GM10266 (cell line): Measurements from ENCODE around the gene HBA2.
"Not testable (repeated sequence)": the region's sequence is repeated elsewhere in the genome, so short reads cannot be mapped to it uniquely, and the experiment has no call there.

Experiments
- DNase-seq: peaks from one replicate; pipeline ENCODE4 v3.0.0; 2012; ENCODE audit errors: extremely low spot score
- CTCF ChIP-seq: IDR thresholded peaks from 2 replicates; pipeline ENCODE4 v1.5.1; 2012; ENCODE audit warnings: mild to moderate bottlenecking, low read depth; ENCODE audit not compliant: control insufficient read depth, insufficient read depth; ENCODE audit errors: missing control alignments

HBA2 gene

DNA sequence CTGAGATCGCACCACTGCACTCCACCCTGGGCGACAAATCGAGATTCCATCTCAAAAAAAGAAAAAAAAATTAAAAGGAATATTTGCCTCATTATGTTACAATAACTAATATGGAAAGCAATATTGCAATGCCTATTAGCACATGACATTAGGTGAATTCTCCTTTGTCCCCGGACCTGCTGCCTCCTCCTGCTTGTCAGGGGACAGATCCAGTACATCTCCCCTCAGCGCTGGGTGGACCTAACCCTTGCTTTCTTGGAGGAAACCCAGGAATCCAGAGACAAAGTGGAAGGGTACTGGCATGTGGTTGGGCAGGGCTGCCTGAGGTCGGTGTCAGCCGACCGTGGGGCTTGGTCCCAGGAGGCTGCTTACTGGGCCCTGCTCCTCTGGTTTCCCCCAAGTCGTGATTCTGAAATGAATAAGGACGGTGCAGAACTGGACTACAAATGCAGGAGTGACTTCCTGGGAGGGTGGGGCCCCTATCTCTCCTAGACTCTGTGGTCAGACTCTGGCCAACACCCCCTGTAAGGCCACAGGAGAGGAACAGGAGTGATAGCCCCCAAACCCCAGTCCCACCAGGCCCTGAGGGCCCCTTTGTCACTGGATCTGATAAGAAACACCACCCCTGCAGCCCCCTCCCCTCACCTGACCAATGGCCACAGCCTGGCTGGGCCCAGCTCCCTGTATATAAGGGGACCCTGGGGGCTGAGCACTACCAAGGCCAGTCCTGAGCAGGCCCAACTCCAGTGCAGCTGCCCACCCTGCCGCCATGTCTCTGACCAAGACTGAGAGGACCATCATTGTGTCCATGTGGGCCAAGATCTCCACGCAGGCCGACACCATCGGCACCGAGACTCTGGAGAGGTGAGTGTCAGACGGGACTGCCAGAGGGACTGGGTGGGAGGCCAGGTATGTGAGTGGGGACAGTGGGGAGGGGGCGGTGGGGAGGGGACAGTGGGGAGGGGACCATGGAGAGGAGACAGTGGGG lies 20.2 kb upstream of the HBA2 start, which contains the start of gene HBZ:
Gene HBZ, plus strand, starts transcription at position 504 of the 988 bp plus-strand sequence. Its CDS starts 266 bp downstream, at position 770.
- no peak for TF ChIP-seq CTCF
- DNase-seq: no peak

DNA sequence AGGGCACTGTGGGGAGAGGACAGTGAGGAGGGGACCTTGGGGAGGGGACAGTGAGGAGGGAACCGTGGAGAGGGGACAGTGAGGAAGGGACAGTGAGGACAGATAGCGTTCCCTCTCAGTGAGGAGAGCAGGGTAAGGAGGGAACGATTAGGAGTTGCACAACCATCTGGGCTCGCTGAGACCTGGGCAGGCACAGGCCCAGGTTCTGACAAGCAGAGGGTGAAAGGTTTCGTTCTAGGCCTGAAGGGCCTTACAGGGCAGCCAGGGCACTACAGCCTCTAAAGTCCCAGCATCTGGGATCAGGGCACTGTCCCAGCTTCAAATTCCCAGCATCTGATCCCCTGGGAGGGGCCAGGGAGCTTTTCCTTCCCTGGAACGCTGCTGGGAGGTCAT lies 19.6 kb upstream of the HBA2 start:
- not testable (repeated sequence) for DNase-seq

DNA sequence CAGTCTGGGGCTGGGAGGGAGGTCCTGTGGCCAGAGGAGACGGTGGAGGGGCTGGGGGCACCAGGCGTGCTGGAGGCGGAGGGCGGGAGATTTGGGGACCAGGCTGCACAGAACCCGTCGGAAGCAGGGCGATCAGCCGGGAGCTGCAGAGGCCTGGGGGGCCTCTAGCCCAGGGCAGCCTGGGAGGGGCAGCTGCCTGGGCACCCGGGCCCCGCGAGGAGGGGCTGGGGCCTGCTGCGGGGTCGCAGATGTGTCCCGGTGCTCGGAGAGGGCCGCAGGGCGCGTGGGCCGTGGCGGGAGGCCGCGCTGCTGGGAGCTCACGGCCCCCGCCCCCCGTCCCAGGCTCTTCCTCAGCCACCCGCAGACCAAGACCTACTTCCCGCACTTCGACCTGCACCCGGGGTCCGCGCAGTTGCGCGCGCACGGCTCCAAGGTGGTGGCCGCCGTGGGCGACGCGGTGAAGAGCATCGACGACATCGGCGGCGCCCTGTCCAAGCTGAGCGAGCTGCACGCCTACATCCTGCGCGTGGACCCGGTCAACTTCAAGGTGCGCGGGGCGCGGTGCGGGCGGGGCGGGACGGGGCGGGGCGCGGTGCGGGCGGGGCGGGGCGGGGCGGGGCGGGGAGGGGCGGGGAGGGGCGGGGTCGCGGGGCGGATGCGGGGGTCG lies 19.0 kb upstream of the HBA2 start:
- not testable (repeated sequence) for DNase-seq

DNA sequence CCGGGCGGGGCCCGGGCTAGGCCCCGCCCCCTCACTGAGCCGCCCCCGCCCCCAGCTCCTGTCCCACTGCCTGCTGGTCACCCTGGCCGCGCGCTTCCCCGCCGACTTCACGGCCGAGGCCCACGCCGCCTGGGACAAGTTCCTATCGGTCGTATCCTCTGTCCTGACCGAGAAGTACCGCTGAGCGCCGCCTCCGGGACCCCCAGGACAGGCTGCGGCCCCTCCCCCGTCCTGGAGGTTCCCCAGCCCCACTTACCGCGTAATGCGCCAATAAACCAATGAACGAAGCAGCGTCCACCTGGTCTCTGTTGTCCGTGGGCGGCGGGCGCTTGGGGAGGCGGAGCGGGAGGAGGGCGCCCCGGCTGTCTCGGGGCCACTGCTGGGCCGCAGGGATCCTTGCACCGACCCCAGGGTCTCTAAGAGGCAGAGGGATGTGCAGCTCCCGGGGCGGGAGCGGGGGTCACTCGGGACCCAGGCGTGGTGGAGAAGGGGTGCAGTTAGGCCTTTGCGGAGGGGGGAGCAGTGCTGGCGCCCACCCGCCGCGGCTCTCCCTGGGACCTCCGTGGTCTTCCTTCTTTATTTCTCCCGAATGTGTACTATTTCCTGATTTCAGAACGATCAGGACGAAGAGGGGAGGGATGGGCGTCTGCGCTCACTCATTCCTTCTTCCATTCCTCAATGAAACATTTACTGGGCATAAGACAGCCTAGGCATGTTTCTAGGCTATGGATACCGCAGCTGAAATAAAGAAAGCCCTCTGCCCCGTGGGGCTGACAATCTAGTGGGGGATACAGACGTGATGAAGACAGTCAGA lies 18.3 kb upstream of the HBA2 start:
- peak; percentile 81 for DNase-seq
- TF ChIP-seq CTCF: no peak

- DNase-seq: no peak
- no peak for TF ChIP-seq CTCF
Observed at GRCh38 chr16:155031-155398, 17.7 kb upstream of the HBA2 start.

- no peak for DNase-seq
Observed at GRCh38 chr16:159136-159849, 13.4 kb upstream of the HBA2 start.

DNA sequence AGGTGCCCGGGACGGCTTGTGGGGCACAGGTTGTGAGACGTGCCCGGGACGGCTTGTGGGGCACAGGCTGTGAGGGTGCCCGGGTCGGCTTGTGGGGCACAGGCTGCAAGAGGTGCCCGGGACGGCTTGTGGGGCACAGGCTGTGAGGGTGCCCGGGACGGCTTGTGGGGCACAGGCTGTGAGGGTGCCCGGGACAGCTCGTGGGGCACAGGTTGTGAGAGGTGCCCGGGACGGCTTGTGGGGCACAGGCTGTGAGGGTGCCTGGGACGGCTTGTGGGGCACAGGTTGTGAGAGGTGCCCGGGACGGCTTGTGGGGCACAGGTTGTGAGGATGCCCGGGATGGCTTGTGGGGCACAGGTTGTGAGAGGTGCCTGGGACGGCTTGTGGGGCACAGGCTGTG lies 12.4 kb upstream of the HBA2 start:
- DNase-seq: not testable (repeated sequence)

More at GRCh38 chr16:159136-159849, 13.4 kb upstream of the HBA2 start:
- no peak for TF ChIP-seq CTCF

- TF ChIP-seq CTCF: no peak
- DNase-seq: no peak
Observed at GRCh38 chr16:160691-161190, 11.9 kb upstream of the HBA2 start.
